NOMO-1 (cell line): ENCODE results near the gene NTRK2.

Experiments used
- DNase-seq, 2 experiments: peaks; one replicate each; lab custom pipeline; 2025; ENCODE audit not compliant: unreplicated experiment in 2 of 2; lab: John Stamatoyannopoulos, UW

The NTRK2 gene

GRCh38 chr9:84812355-84812754 is 142.8 kb downstream of the NTRK2 start:
- DNase-seq = no peak

GRCh38 chr9:84812847-84813246 is 143.3 kb downstream of the NTRK2 start:
- no peak for DNase-seq

GRCh38 chr9:84815554-84815953 is 146.0 kb downstream of the NTRK2 start:
- DNase-seq = no peak

GRCh38 chr9:84817038-84817437 is 147.5 kb downstream of the NTRK2 start:
- no peak for DNase-seq

GRCh38 chr9:84818791-84819190 is 149.3 kb downstream of the NTRK2 start:
- DNase-seq = no peak

- DNase-seq = no peak
Measured at GRCh38 chr9:84819491-84819991, 150.0 kb downstream of the NTRK2 start.

- DNase-seq = no peak
Measured at GRCh38 chr9:84821431-84821830, 151.9 kb downstream of the NTRK2 start.

- DNase-seq = no peak
Measured at GRCh38 chr9:84822589-84823233, 153.2 kb downstream of the NTRK2 start.

- DNase-seq = no peak
Measured at GRCh38 chr9:84823421-84824271, 154.1 kb downstream of the NTRK2 start.

GRCh38 chr9:84827216-84827765 is 157.8 kb downstream of the NTRK2 start:
- DNase-seq = no peak

GRCh38 chr9:84828046-84828445 is 158.5 kb downstream of the NTRK2 start:
- no peak for DNase-seq

GRCh38 chr9:84829471-84829870 is 159.9 kb downstream of the NTRK2 start:
- no peak for DNase-seq

- DNase-seq = no peak
Measured at GRCh38 chr9:84829997-84830696, 160.6 kb downstream of the NTRK2 start.

GRCh38 chr9:84831377-84831776 is 161.8 kb downstream of the NTRK2 start:
- DNase-seq = no peak

GRCh38 chr9:84832453-84832852 is 162.9 kb downstream of the NTRK2 start:
- DNase-seq = no peak

- no peak for DNase-seq
Measured at GRCh38 chr9:84834426-84834825, 164.9 kb downstream of the NTRK2 start.

- no peak for DNase-seq
Measured at GRCh38 chr9:84835745-84836144, 166.2 kb downstream of the NTRK2 start.

- no peak for DNase-seq
Measured at GRCh38 chr9:84838879-84839278, 169.3 kb downstream of the NTRK2 start.

- no peak for DNase-seq
Measured at GRCh38 chr9:84839541-84839940, 170.0 kb downstream of the NTRK2 start.

- no peak for DNase-seq
Measured at GRCh38 chr9:84841931-84842330, 172.4 kb downstream of the NTRK2 start.

- DNase-seq = no peak
Measured at GRCh38 chr9:84843175-84843824, 173.8 kb downstream of the NTRK2 start.
